CD4-positive, alpha-beta T cell treated with Interleukin-17A for 1 hour (primary cell): ENCODE data around the gene ZNF597.

Experiments used
- DNase-seq: peaks from one replicate; pipeline ENCODE4 v3.0.0-alpha.2; 2020

The ZNF597 gene

DNA sequence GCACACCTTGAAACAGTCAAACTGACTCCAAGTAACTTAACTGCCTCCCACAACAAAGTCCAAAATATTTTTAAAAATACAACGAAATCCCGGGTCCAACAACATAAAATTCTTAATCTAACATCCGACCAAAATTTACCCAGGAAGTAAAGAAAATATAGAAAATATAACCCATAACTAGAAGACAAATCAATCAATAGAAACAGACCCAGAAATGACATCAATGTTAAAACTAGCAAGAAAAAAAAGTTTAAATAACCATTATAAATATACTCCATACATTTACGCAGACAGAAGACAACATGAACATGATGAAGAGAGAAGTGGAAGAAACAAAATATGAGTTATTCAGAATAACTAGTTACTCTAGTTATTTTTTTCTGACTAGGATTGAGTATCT, 3.7 kb downstream of the ZNF597 start:
- DNase-seq = no peak

- no peak for DNase-seq
These were observed 8.9 kb downstream of the ZNF597 start for GRCh38 chr16:3434373-3434772.

DNA sequence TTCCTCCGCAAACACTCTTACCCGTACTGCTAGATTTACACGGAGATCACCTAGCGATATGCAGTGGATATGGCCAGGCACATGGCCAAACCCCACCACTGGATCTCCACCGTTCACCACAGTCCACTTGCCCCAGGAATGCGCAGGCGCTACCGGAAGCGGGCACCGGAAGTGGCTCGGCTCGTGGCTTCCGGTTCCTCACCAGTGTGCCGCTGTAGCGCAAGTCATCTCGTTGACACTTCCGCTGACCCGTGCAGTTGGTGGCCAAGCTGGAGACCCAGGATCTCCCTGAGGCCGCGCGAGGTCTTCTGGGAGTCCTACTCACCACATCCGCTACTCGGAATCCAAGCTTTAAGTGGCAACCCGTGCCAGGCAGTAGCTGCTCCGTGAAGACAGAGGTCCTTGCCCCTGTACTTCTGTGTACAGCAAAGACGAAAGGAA, 11.5 kb downstream of the ZNF597 start:
- peak; percentile 60 for DNase-seq

- no peak for DNase-seq
These were observed 29.4 kb downstream of the ZNF597 start for GRCh38 chr16:3413730-3414379.

DNA sequence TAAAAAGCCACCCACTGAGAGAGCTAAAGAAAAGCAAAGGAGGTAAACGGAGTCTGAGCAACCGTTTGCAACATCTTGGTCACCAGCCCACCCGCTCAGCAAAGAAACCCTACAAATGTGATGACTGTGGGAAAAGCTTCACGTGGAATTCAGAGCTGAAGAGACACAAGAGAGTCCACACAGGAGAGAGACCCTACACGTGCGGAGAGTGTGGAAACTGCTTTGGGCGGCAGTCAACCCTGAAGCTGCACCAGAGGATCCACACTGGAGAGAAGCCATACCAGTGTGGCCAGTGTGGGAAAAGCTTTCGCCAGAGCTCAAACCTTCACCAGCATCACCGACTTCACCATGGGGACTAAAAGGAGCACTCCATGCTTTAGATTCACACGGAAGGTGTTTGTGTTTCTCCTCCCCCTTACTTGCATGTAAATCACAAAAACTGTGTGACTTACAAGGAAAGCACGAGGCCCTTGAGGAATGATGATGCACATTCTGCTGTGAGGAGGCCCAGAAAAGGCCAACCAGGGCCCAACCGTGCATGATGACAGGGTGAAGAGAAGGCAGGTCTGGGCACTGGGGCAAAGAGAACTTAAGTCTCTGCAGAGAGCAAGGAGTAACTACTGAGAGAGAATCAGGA, 34.6 kb downstream of the ZNF597 start:
- DNase-seq = no peak

- DNase-seq = peak; percentile 2
These were observed 41.4 kb downstream of the ZNF597 start for GRCh38 chr16:3401719-3402397.

DNA sequence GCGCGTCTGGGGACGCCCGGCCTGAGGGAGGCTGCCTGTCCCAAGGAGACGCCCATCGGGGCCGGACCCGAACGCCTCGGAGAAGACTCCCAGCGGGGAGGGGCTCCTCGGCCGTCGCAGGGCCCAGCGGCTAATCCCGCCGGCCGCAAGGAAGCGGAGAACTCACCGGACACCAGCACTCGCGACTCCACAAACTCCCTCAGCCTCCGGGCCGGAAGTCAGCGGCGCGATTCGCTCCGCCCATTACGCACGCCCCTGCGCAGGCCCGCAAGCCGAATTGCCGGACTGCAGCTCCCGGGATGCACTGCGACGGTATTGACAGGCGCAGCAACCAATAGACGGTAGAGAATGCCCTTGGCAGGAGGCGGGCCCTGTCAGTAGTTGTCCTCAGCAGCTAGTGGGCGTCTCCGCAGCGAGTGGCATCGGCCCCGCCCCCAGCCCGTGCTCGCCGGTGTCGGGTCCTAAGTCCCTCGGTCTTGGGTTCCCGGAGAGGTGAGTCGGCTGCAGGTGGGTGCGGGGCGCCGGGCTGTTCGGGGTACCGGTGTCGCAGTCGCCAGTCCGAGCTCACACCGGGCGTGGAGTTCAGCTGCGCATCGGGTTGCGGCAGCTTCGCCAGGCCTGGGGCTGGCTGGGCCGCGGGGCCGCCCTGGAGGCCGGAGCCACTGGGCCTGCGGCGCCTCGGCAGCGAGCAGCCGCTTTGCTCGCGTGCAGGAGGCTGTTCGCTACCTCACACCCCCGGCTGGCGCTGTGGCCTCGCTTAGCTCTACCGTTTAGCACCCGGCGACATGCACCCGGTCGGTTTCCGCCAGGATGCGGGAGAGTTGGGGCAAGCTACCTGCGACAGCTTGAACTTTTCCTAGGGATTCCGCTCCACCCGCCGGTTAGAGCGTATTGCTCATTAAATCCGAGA, 42.3 kb downstream of the ZNF597 start, which contains the start of the genes ZNF174 and ZSCAN32:
Gene ZNF174, plus strand, starts transcription at position 437 of the 910 bp plus-strand sequence. CDS start 790 bp downstream, outside the sequence.
Gene ZSCAN32, minus strand, starts transcription at position 226 of the 910 bp plus-strand sequence. CDS start 3,447 bp downstream, outside the sequence.
- DNase-seq = peak; percentile 99

DNA sequence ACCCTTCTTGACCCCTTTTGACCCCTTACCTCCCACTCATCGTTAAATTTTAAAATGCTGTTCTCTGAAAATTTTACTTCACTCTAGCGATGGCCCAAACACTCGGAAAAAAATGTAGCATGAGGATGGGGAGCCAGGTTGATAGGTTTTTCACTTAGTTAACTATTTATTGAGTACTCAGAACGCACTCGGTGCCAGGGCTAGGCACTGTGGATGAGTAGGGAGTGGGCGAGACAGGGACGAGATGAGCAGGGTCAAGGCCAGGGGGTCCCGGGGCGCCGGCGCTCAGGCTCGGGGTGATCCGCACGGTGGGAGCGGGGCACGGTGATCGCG, 42.9 kb downstream of the ZNF597 start:
- DNase-seq = no peak

DNA sequence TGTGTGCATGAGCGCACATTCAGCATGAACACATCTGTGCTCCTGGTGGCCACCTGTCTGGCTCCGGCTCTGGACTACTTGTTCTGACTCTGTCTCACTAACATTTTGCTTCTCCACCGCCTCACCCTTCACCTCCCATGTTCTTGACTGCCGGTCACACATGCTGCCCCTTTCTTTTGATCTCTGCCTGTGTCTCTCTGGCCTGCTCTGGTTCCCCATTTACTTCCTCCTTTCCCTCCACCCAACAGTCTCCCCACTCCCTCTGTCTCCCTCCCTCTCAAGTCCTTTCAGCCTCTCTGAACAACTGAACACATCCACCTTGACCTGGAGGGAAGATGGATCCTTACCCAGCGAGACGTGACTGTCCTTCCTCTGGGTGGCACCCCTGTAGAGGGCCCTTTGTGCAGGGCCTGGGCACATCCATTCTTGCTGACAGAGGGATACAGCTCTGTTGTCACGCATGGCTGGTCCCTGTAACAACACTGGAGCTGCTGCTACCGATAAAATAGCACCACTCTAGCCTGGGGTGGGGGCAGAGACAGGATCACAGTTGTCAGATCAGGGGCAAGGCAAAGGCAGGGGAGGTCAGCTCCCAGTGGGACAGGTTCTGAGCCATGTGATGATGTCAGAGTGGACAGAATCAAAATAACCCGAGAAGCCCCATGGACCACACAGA, 53.5 kb downstream of the ZNF597 start:
- no peak for DNase-seq

DNA sequence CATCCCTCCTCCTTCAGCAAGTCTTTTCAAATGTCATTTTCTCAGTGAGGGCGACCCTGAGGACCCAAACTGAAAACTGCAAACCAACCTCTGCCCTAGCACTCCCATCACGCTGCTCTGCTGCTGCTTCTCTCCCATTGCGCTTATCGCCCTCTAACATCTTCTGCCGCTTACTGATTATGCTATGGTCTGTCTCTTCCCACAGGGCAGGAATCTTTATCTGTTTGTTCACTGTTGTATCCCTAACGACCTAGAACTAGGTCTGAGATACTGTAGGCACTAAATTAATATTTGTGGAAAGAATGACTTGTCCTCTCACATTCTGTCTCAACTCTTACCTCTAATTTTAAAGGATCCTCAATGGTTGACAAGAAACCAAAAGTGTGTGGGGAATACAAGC, 55.0 kb downstream of the ZNF597 start:
- no peak for DNase-seq

GRCh38 chr16:3383045-3383448, 60.3 kb downstream of the ZNF597 start:
- no peak for DNase-seq
